GM10248 (cell line): ENCODE results near the gene SPECC1.

ENCODE experiments used
- CTCF ChIA-PET: fragments of 300-600 bp; sonication (Branson Sonifier 250); formaldehyde crosslinking; extraction: SDS; loops from one replicate; lab custom pipeline; 2021; ENCODE audit warnings: antibody characterized with exemption; lab: Yijun Ruan, JAX
- POLR2A ChIA-PET: fragments of 350-650 bp; sonication (Branson Sonifier 250); formaldehyde crosslinking; extraction: SDS; loops from one replicate; lab custom pipeline; 2020; ENCODE audit warnings: antibody characterized with exemption; lab: Yijun Ruan, JAX
- DNase-seq: peaks from one replicate; pipeline ENCODE4 v3.0.0; 2012; ENCODE audit errors: extremely low spot score
- TF ChIP-seq, protein P1 (sequence below): IDR thresholded peaks from 2 replicates; pipeline ENCODE4 v1.5.1; 2012; ENCODE audit warnings: mild to moderate bottlenecking, low read depth; ENCODE audit errors: extremely low read depth, missing control alignments, control extremely low read depth

The SPECC1 gene

DNA sequence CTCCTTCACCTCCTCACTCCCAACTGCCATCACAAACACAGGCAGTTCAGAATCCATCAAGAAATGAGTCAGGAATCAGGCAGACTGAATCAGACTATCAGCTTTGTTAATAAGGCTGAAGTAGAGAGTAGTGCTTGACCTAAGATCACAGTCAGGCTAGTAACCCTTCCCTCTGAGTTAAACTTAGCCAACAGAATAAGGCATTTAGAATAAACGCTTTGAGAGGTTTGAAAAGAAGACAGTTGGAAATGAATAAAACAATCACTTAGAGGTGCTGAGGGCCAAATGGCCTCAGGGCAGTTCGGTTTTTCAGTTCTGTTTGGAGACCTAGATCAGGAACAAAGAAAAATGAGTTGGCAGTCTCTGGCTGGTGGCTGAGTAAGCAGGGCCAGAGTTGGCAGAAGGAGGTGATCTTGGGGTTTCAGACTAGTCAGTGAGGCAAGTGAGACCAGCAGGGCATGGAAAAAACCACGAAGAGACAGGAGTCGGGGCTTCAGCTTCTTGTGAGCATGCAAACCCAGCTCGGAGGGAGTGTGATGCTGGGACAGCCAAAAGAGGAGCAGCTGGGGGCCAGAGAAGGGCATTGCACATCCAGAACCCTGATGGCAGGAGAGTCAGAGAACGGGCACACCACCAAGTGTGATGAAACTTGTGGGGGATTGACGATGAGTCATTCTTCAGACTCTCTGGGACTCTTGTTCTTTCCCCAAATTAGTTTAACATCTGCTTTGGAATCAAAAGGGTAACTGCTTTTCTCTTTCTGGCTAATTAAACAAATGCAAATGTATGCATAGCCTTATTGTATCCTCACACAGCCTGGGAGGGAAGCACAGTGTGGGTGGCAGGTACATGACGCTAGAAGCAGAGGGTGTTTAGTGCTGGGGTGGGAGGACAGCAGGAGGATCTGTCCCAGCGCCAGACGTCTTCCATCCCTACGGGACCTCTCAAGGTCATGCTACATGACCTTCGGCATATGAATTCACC lies 54.8 kb downstream of the SPECC1 start:
- ChIA-PET CTCF (interaction anchor here (1.4 kb wide), 1 partner anchor 14 kb away, joined by 3 read pairs; no protein-coding TSS in a partner anchor), POLR2A (no interaction called here)
- TF ChIP-seq, protein P1, sequence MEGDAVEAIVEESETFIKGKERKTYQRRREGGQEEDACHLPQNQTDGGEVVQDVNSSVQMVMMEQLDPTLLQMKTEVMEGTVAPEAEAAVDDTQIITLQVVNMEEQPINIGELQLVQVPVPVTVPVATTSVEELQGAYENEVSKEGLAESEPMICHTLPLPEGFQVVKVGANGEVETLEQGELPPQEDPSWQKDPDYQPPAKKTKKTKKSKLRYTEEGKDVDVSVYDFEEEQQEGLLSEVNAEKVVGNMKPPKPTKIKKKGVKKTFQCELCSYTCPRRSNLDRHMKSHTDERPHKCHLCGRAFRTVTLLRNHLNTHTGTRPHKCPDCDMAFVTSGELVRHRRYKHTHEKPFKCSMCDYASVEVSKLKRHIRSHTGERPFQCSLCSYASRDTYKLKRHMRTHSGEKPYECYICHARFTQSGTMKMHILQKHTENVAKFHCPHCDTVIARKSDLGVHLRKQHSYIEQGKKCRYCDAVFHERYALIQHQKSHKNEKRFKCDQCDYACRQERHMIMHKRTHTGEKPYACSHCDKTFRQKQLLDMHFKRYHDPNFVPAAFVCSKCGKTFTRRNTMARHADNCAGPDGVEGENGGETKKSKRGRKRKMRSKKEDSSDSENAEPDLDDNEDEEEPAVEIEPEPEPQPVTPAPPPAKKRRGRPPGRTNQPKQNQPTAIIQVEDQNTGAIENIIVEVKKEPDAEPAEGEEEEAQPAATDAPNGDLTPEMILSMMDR = no peak
- peak; percentile 39 for DNase-seq

DNA sequence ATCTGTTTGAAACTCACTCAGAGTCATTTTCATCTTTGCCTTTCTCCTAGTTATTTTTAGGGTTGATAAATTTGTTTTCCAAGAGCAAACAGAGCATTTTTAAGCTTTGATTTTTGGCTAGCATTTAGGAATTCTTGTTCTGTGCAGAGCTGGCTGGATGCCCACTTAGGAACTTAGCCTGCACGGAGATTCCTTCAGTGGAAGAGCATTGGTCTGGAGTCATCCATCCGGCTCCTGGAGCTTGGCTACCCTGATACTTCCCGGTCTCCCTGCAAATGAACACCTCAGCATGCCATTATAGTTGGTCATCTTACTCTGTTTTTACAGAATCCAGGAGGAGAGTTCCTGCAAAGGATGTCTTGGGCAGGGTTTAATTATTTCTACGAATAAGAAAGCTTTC lies 57.1 kb downstream of the SPECC1 start:
- DNase-seq = no peak
- CTCF ChIA-PET = interaction anchor here (1.2 to 1.3 kb wide), 2 partner anchors 12 to 58 kb away, joined by 3 to 4 read pairs; no protein-coding TSS in a partner anchor
- TF ChIP-seq, protein P1 = no peak
- POLR2A ChIA-PET = no interaction called here

DNA sequence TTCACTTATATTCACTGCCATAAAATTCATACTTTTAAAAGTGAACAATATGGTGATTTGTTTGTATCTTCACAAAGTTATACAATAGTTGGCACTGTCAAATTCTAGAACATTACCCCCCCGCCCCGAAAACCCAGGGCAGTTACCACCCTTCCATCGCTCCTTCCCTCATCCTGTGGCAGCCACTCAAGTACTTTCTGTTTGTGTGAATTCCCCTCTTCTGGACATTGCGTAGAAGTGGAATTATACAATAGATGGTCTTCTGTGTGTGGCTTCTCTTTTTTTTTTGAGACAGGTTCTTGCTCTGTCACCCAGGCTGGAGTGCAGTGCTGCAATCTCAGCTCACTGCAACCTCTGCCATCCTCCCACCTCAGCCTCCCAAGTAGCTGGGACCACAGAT lies 58.6 kb downstream of the SPECC1 start:
- ChIA-PET CTCF (no interaction called here), POLR2A (no interaction called here)
- TF ChIP-seq, protein P1 = no peak
- no peak for DNase-seq

DNA sequence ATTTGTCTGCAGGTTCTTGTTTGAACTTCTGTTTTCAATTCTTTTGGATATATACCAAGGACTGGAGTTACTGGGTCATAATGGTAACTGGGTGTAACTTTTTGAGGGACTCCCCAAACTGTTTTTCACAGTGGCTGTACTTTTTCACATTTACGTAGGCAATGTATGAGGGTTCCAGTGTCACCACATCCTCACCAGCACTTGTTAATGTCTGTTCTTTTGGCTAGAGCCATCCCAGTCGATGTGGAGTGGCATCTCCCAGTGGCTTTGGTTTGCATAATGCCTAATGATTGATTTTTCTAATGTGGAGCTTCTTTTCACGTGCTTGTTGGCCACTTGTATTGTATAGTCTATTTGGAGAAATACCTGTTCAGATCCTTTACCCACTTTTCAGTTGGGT lies 59.3 kb downstream of the SPECC1 start:
- ChIA-PET CTCF (no interaction called here), POLR2A (no interaction called here)
- DNase-seq = no peak
- TF ChIP-seq, protein P1 = no peak

DNA sequence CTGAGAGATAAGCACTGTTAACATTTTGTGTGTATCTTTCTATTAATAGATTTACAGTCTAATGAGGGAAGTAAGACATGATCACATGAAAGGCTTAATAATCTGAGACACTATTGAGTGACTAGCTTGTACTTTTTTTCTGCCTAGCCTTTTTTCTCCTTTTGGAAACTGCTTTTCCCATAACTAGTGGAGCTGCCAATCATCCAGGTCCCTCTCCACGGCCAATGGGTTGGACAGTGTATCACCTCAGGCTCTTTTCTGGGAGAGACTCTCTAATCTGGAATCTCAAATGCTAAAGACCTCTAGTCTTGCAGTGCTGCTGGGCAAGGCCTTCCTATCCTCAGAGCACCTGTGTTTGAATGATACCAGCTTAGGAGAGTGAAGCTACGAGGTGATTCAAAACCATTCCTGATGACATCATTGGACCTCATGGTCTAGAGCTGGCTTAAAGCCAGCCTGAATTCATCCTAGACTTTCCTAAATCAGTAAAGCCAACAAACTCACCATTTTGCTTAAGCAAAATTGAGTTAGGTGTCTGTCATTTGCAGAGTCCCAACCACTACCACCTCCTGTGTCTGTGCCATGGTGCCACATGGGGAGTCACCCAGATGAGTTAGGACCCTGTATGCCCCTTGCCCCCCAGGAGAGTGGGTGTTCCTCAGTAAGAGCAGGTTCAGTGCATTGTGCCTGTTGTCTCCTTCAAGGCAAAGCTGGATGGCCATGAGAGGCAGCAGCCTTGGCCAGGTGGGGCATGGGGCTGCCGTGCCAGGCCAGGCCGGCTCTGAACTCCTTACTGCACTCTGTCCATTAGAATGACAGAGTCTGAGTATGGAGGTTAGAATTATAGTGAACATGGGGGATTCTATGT lies 62.9 kb downstream of the SPECC1 start:
- DNase-seq = no peak
- TF ChIP-seq, protein P1 = no peak
- ChIA-PET POLR2A (no interaction called here), CTCF (interaction anchor here (1.0 to 1.6 kb wide), 5 partner anchors 10 to 79 kb away, joined by 3 to 6 read pairs (median 4); no protein-coding TSS in a partner anchor)

DNA sequence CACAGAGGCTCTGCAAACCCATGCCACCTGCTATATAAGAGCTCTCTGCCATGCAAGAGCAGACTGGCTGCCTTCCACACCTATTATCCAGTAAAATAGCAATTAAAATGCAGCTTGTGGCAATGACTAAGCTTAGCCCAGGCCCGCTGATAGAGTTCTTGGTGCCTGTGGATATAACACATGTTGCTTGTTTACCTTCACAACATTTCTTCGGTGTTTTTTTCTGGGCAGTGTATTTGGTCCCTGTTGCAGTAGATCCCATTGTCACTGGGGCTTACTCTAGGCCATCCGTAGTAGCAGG lies 63.5 kb downstream of the SPECC1 start:
- POLR2A ChIA-PET = no interaction called here

More for the DNA sequence above, 63.5 kb downstream of the SPECC1 start:
- no peak for DNase-seq
- CTCF ChIA-PET = interaction anchor here (1.0 to 1.6 kb wide), 5 partner anchors 9 to 80 kb away, joined by 3 to 6 read pairs (median 4); no protein-coding TSS in a partner anchor
- TF ChIP-seq, protein P1 = no peak
